IMR-90 (cell line): Measurements from ENCODE around the gene EAF1. TPM values are rescaled to one million over a fixed set of nuclear protein-coding genes. Genes with fewer than 3 reads are reported as not detected.

Experiments used
- ATAC-seq: fragments of 200-7000 bp; cut with Tn5 transposase; 2 replicates; pipeline ENCODE4 v1.9.1; 2020; ENCODE audit warnings: low read depth, mild to moderate bottlenecking, moderate library complexity
- BruUV-seq: library from RNA; stranded (reverse); fragments of 400-500 nt; replicated peaks from 2 replicates; lab custom pipeline; 2021; lab: Mats Ljungman, UMichigan
- CTCF ChIA-PET: fragments of 300-600 bp; formaldehyde crosslinking; extraction: SDS; loops from one replicate; lab custom pipeline; 2021; ENCODE audit warnings: antibody characterized with exemption; lab: Yijun Ruan, JAX
- POLR2A ChIA-PET: fragments of 300-600 bp; sonication (Branson Sonifier 250); formaldehyde crosslinking; loops from one replicate; lab custom pipeline; 2022; ENCODE audit warnings: antibody characterized with exemption; ENCODE audit not compliant: unreplicated experiment; lab: Charles Lee
- DNase-seq: peaks from one replicate; pipeline ENCODE4 v3.0.0; 2013
- H2AFZ ChIP-seq: replicated peaks from 2 replicates; pipeline ENCODE3; 2013; ENCODE audit warnings: low read length, mild to moderate bottlenecking; ENCODE audit not compliant: poor library complexity
- H2AK5ac ChIP-seq: 2 replicates; pipeline ENCODE4 v1.6.1; 2013; ENCODE audit warnings: low read depth, low read length, inconsistent platforms
- H2AK9ac ChIP-seq: replicated peaks from 2 replicates; pipeline ENCODE3; 2013; ENCODE audit warnings: mild to moderate bottlenecking, low read depth, low read length, moderate library complexity; ENCODE audit not compliant: poor library complexity
- H2BK120ac ChIP-seq: 2 replicates; pipeline ENCODE4 v1.6.1; 2013; ENCODE audit warnings: low read depth, low read length, inconsistent platforms
- H2BK15ac ChIP-seq: 3 replicates; pipeline ENCODE4 v1.6.1; 2013; ENCODE audit warnings: low read depth, low read length, inconsistent platforms
- H2BK20ac ChIP-seq: 2 replicates; pipeline ENCODE4 v1.6.1; 2013; ENCODE audit warnings: low read depth, mild to moderate bottlenecking, inconsistent platforms, low read length, moderate library complexity
- H2BK5ac ChIP-seq: 2 replicates; pipeline ENCODE4 v1.6.1; 2013; ENCODE audit warnings: mild to moderate bottlenecking, low read depth, low read length, inconsistent platforms; ENCODE audit not compliant: poor library complexity, severe bottlenecking
- H3K14ac ChIP-seq: replicated peaks from 2 replicates; pipeline ENCODE4 v1.6.1; 2013; ENCODE audit warnings: low read depth, low read length, inconsistent platforms
- H3K18ac ChIP-seq: 2 replicates; pipeline ENCODE4 v1.6.1; 2013; ENCODE audit warnings: low read depth, low read length, control low read depth
- H3K23ac ChIP-seq: 2 replicates; pipeline ENCODE4 v1.6.1; 2013; ENCODE audit warnings: low read depth, low read length, inconsistent platforms
- H3K27ac ChIP-seq: 2 replicates; pipeline ENCODE4 v1.5.1; 2013; ENCODE audit warnings: mild to moderate bottlenecking, control low read depth, low read length; ENCODE audit not compliant: insufficient read depth
- H3K27me3 ChIP-seq: 2 replicates; pipeline ENCODE4 v1.6.1; 2013; ENCODE audit warnings: low read length; ENCODE audit not compliant: control insufficient read depth, insufficient read depth
- H3K36me3 ChIP-seq: 2 replicates; pipeline ENCODE4 v1.6.1; 2013; ENCODE audit warnings: low read length, mixed read lengths; ENCODE audit not compliant: control insufficient read depth, insufficient read depth
- H3K4ac ChIP-seq: 2 replicates; pipeline ENCODE4 v1.6.1; 2013; ENCODE audit warnings: low read depth, low read length, inconsistent platforms
- H3K4me1 ChIP-seq: 2 replicates; pipeline ENCODE4 v1.6.1; 2013; ENCODE audit warnings: low read length, mixed read lengths; ENCODE audit not compliant: control insufficient read depth, insufficient read depth
- H3K4me2 ChIP-seq: 2 replicates; pipeline ENCODE4 v1.6.1; 2013; ENCODE audit warnings: low read depth, mild to moderate bottlenecking, control low read depth, low read length, moderate library complexity
- H3K4me3 ChIP-seq: 2 replicates; pipeline ENCODE4 v1.5.1; 2013; ENCODE audit warnings: low read depth, mild to moderate bottlenecking, control low read depth, low read length, moderate library complexity; ENCODE audit not compliant: insufficient read depth
- H3K56ac ChIP-seq: 2 replicates; pipeline ENCODE4 v1.6.1; 2013; ENCODE audit warnings: low read length, inconsistent platforms; ENCODE audit not compliant: insufficient read depth; ENCODE audit errors: extremely low read depth
- H3K79me1 ChIP-seq, 2 experiments: 2 replicates each; pipeline ENCODE4 v1.6.1; 2013; ENCODE audit warnings: low read length in 2 of 2, inconsistent platforms in 1 of 2, low read depth in 1 of 2
- H3K9ac ChIP-seq: 2 replicates; pipeline ENCODE4 v1.6.1; 2013; ENCODE audit warnings: low read depth, low read length, control low read depth
- H3K9me1 ChIP-seq: 2 replicates; pipeline ENCODE4 v1.6.1; 2013; ENCODE audit warnings: low read length, inconsistent platforms; ENCODE audit not compliant: insufficient read depth
- H3K9me3 ChIP-seq: 2 replicates; pipeline ENCODE4 v1.6.1; 2013; ENCODE audit warnings: low read length; ENCODE audit not compliant: control insufficient read depth, insufficient read depth
- H4K20me1 ChIP-seq: 2 replicates; pipeline ENCODE4 v1.6.1; 2013; ENCODE audit warnings: low read length, inconsistent platforms; ENCODE audit not compliant: insufficient read depth
- H4K5ac ChIP-seq: 2 replicates; pipeline ENCODE4 v1.6.1; 2013; ENCODE audit warnings: mild to moderate bottlenecking, low read depth, low read length, control low read depth
- H4K8ac ChIP-seq, 2 experiments: 2 replicates each; pipeline ENCODE4 v1.6.1; 2013; ENCODE audit warnings: low read depth in 2 of 2, low read length in 2 of 2, control low read depth in 1 of 2, inconsistent platforms in 1 of 2
- H4K91ac ChIP-seq: 2 replicates; pipeline ENCODE4 v1.6.1; 2013; ENCODE audit warnings: low read depth, low read length, inconsistent platforms; ENCODE audit not compliant: insufficient read depth
- CEBPB ChIP-seq: IDR thresholded peaks from 2 replicates; pipeline ENCODE4 v1.6.1; 2012; ENCODE audit warnings: low read depth, low read length, improper control_type of control experiment
- FOS ChIP-seq: fragments of 150-350 bp; IDR thresholded peaks from 2 replicates; pipeline ENCODE4 v1.6.1; 2016; ENCODE audit warnings: low read depth, low read length
- MAFK ChIP-seq: IDR thresholded peaks from 2 replicates; pipeline ENCODE4 v1.6.1; 2012; ENCODE audit warnings: low read depth, low read length, improper control_type of control experiment
- MAZ ChIP-seq: IDR thresholded peaks from 2 replicates; pipeline ENCODE4 v1.6.1; 2012; ENCODE audit warnings: low read depth, mild to moderate bottlenecking, low read length, improper control_type of control experiment, moderate library complexity, borderline replicate concordance
- MXI1 ChIP-seq: IDR thresholded peaks from 2 replicates; pipeline ENCODE4 v1.6.1; 2012; ENCODE audit warnings: low read depth, mild to moderate bottlenecking, low read length, moderate library complexity, borderline replicate concordance
- NFE2L2 ChIP-seq: fragments of 150-350 bp; IDR thresholded peaks from 2 replicates; pipeline ENCODE4 v1.6.1; 2016; ENCODE audit warnings: low read depth, mild to moderate bottlenecking, low read length
- RFX5 ChIP-seq: IDR thresholded peaks from 2 replicates; pipeline ENCODE4 v1.8.0; 2012; ENCODE audit warnings: low read depth, mild to moderate bottlenecking, low read length, moderate library complexity
- USF2 ChIP-seq: fragments of 150-350 bp; IDR thresholded peaks from 2 replicates; pipeline ENCODE4 v1.6.1; 2017; ENCODE audit warnings: mild to moderate bottlenecking, antibody characterized with exemption, low read length, low read depth
- WGBS, 2 experiments: methylation state at CpG; one replicate each; pipeline versions ENCODE4 v1.1.5 to v1.1.7; 2013; ENCODE audit warnings: missing lambda C conversion rate in 2 of 2; ENCODE audit not compliant: insufficient read length in 1 of 2; ENCODE audit errors: extremely low coverage in 2 of 2; 5-methylcytosine and 5-hydroxymethylcytosine counted together
- dilution Hi-C: fragments of 300-500 bp; cut with HindIII; formaldehyde crosslinking; loops from one replicate; pipeline ENCODE4 v1.14.3; 2018; ENCODE audit warnings: low sequenced_read_pairs; ENCODE audit not compliant: unreplicated experiment
- in situ Hi-C: fragments of 300-500 bp; cut with MboI; formaldehyde crosslinking; loops from 3 replicates; pipeline ENCODE4 v1.14.3; 2019; ENCODE audit warnings: low sequenced_read_pairs, inconsistent platforms, mixed read lengths
- intact Hi-C: fragments of 100-400 bp; cut with micrococcal nuclease; formaldehyde crosslinking; loops from 2 replicates; pipeline ENCODE4 v1.10.0; 2022
- polyA plus RNA-seq, 3 experiments: library from polyadenylated mRNA; depleted of rRNA; stranded (reverse); fragments of >200 nt; gene quantifications; 2 replicates each; pipeline ENCODE4 v1.2.3, GENCODE V29; 2012; ENCODE audit warnings: low replicate concordance in 1 of 3
- total RNA-seq: library from RNA; depleted of rRNA; stranded (reverse); fragments of >200 nt; gene quantifications from 2 replicates; pipeline ENCODE4 v1.2.3, GENCODE V29; 2012
- TF ChIP-seq, protein P1 (sequence below): fragments of 150-350 bp; IDR thresholded peaks from 2 replicates; pipeline ENCODE4 v1.6.1; 2016; ENCODE audit warnings: low read depth, mild to moderate bottlenecking, low read length, moderate library complexity, borderline replicate concordance
- TF ChIP-seq, protein P2 (sequence below): conservative IDR thresholded peaks from 2 replicates; pipeline ENCODE4 v1.5.1; 2012; ENCODE audit warnings: mild to moderate bottlenecking, low read depth, low read length, improper control_type of control experiment

The EAF1 gene
- total and polyA plus RNA-seq, 2 of the 4 experiments (the other 2 are of a cell fraction), result 7.0 to 21.3 TPM

DNA sequence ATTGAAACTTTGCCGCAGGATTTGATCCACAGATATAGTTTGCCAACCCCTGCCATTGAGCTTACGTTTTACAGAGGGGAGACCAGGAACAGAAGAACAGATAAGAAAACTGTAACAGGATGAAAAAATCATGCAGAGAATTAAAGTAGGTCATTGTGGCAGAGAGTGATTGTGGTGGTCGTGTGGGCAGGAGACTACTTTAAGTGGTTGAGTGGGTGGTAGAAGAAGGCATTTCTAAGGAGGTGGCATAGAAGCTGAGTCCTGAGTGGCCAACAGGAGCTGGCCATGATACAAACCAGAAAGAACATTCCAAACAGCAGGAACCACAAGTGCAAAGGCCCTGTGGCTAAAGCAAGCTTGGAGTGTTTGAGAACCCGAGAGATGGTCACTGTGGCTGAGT lies 59.6 kb downstream of the EAF1 start:
- WGBS, 2 experiments, result 85% methylated on average over 2 of the region's 4 CpGs; no CpG with 5 or more reads in 1 of the 2 experiments
- no peak overlapping the region for H3K27ac ChIP-seq
- H3K4me1 ChIP-seq, result no peaks in the 10 kb centered on the region
- DNase-seq (no peak), ATAC-seq (no peak)
- no peak overlapping the region for H3K4ac ChIP-seq
- no peak overlapping the region for H2BK5ac ChIP-seq
- no peaks in the 10 kb centered on the region for H3K9me1 ChIP-seq
- no peaks in the 10 kb centered on the region for H3K27me3 ChIP-seq
- no peak overlapping the region for H2BK15ac ChIP-seq
- no peak overlapping the region for H3K23ac ChIP-seq
- no peaks in the 10 kb centered on the region for H3K36me3 ChIP-seq
- H2BK120ac ChIP-seq, result no peak overlapping the region
- H3K4me3 ChIP-seq, result no peak overlapping the region
- H3K18ac ChIP-seq, result no peak overlapping the region
- no peaks in the 10 kb centered on the region for H4K20me1 ChIP-seq
- no peak overlapping the region for H2AK9ac ChIP-seq
- ChIA-PET POLR2A (no interaction called here), CTCF (no interaction called here)
- intact Hi-C loops, result no loop called here
- no peak overlapping the region for H4K8ac ChIP-seq
- no peak overlapping the region for H2AK5ac ChIP-seq
- H4K91ac ChIP-seq, result no peak overlapping the region
- TF ChIP-seq RFX5, result no peak
- TF ChIP-seq, protein P1, sequence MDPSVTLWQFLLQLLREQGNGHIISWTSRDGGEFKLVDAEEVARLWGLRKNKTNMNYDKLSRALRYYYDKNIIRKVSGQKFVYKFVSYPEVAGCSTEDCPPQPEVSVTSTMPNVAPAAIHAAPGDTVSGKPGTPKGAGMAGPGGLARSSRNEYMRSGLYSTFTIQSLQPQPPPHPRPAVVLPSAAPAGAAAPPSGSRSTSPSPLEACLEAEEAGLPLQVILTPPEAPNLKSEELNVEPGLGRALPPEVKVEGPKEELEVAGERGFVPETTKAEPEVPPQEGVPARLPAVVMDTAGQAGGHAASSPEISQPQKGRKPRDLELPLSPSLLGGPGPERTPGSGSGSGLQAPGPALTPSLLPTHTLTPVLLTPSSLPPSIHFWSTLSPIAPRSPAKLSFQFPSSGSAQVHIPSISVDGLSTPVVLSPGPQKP, result no peak
- TF ChIP-seq CEBPB, result no peak
- TF ChIP-seq, protein P2, sequence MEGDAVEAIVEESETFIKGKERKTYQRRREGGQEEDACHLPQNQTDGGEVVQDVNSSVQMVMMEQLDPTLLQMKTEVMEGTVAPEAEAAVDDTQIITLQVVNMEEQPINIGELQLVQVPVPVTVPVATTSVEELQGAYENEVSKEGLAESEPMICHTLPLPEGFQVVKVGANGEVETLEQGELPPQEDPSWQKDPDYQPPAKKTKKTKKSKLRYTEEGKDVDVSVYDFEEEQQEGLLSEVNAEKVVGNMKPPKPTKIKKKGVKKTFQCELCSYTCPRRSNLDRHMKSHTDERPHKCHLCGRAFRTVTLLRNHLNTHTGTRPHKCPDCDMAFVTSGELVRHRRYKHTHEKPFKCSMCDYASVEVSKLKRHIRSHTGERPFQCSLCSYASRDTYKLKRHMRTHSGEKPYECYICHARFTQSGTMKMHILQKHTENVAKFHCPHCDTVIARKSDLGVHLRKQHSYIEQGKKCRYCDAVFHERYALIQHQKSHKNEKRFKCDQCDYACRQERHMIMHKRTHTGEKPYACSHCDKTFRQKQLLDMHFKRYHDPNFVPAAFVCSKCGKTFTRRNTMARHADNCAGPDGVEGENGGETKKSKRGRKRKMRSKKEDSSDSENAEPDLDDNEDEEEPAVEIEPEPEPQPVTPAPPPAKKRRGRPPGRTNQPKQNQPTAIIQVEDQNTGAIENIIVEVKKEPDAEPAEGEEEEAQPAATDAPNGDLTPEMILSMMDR, result no peak
- no peak for TF ChIP-seq MAFK
- TF ChIP-seq USF2, result no peak
- no peak for TF ChIP-seq NFE2L2
- TF ChIP-seq MAZ, result no peak
- TF ChIP-seq FOS, result no peak
- TF ChIP-seq MXI1, result no peak
- in situ Hi-C loops, result no loop called here
- H3K14ac ChIP-seq, result no peak overlapping the region
- dilution Hi-C loops, result no loop called here
- H2BK20ac ChIP-seq, result no peak overlapping the region
- H3K56ac ChIP-seq, result no peak overlapping the region
- no peak overlapping the region for H2AFZ ChIP-seq
- no peaks in the 10 kb centered on the region for H3K79me1 ChIP-seq
- no TSS peak for BruUV-seq
- no peak overlapping the region for H3K4me2 ChIP-seq
- no peak overlapping the region for H4K5ac ChIP-seq
- no peak overlapping the region for H3K9ac ChIP-seq
- no peaks in the 10 kb centered on the region for H3K9me3 ChIP-seq
